WTC11 (cell line): Measurements from ENCODE around the gene HIPK2.

Source experiments
- CTCF ChIP-seq: fragments of 200-600 bp; IDR thresholded peaks from 2 replicates; pipeline ENCODE4 v1.8.0; 2022; ENCODE audit warnings: antibody characterized with exemption
- ESRRA ChIP-seq: sonication (generic); formaldehyde crosslinking; IDR thresholded peaks from 2 replicates; pipeline ENCODE4 v1.8.1; 2022; ENCODE audit warnings: mild to moderate bottlenecking, missing genetic modification reagents, borderline replicate concordance
- HMGXB4 ChIP-seq: sonication (generic); formaldehyde crosslinking; IDR thresholded peaks from 2 replicates; pipeline ENCODE4 v1.8.1; 2023; ENCODE audit warnings: mild to moderate bottlenecking, moderate library complexity, missing genetic modification reagents
- MYBL2 ChIP-seq: sonication (generic); formaldehyde crosslinking; IDR thresholded peaks from 2 replicates; pipeline ENCODE4 v1.8.1; 2023; ENCODE audit warnings: mild to moderate bottlenecking, moderate library complexity, missing genetic modification reagents
- NFE2L1 ChIP-seq: sonication (generic); formaldehyde crosslinking; IDR thresholded peaks from 2 replicates; pipeline ENCODE4 v1.8.1; 2023; ENCODE audit warnings: missing genetic modification reagents
- NR2C2 ChIP-seq: sonication (generic); formaldehyde crosslinking; IDR thresholded peaks from 2 replicates; pipeline ENCODE4 v1.8.0; 2022; ENCODE audit warnings: mild to moderate bottlenecking, missing genetic modification reagents
- RELA ChIP-seq: sonication (generic); formaldehyde crosslinking; IDR thresholded peaks from 2 replicates; pipeline ENCODE4 v1.8.1; 2022; ENCODE audit warnings: missing genetic modification reagents, mild to moderate bottlenecking, borderline replicate concordance
- SMAD3 ChIP-seq: sonication (generic); formaldehyde crosslinking; IDR thresholded peaks from 2 replicates; pipeline ENCODE4 v1.8.0; 2022; ENCODE audit warnings: missing genetic modification reagents, mild to moderate bottlenecking, borderline replicate concordance
- ZSCAN18 ChIP-seq: fragments of 250-450 bp; sonication (Bioruptor Pico); IDR thresholded peaks from 2 replicates; pipeline ENCODE4 v2.1.2; 2022; ENCODE audit warnings: mild to moderate bottlenecking, moderate library complexity

- TF ChIP-seq CTCF (no peak), NR2C2 (no peak), MYBL2 (CRISPR knock-in tag) (no peak), SMAD3 (CRISPR knock-in tag) (no peak), NFE2L1 (CRISPR knock-in tag) (no peak), HMGXB4 (no peak), RELA (CRISPR knock-in tag) (no peak), ESRRA (CRISPR knock-in tag) (no peak), ZSCAN18 (CRISPR knock-in tag) (no peak)
Observed at GRCh38 chr7:139762886-139763285, 14.9 kb downstream of the HIPK2 start.
